HG03135 (cell line): ENCODE data around the gene CHAD.

Source experiments
- ATAC-seq: cut with Tn5 transposase; IDR thresholded peaks from one replicate; pipeline ENCODE4 v1.9.1; 2021; ENCODE audit warnings: mild to moderate bottlenecking, moderate library complexity; ENCODE audit not compliant: unreplicated experiment

The CHAD gene

DNA sequence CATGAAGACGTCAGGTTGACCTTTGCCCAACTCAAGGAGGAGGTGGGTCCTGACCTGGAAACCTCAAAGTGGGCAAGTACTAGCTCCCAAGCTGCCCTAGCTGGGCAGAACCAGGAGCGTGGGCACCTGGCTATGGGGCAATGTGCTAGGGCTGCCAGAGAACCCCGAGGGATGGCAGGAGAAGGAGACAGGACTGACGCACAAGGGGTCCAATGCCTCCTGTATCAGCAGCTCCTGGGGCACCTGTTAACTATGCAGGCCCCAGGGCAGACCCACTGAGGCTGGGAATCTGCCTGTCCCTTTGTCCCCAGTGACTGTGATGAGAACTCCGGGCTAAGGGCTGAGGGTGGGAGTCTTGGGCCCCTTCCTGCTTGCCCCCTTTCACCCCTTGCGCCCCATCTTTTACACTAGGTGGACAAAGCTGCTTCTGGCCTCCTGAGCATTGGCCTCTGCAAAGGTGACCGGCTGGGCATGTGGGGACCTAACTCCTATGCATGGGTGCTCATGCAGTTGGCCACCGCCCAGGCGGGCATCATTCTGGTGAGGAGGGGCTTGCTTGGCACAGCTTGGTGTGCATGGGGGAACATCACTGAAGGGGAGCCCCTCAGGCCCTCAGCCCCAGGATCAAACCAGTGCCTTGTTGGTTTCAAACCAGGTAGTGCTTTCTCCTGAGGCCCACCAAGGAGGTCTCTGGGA is 7.7 kb downstream of the CHAD start:
- no peak for ATAC-seq

- no peak for ATAC-seq
Observed at GRCh38 chr17:50459756-50460155, 8.9 kb downstream of the CHAD start.

GRCh38 chr17:50458701-50459676 is 9.7 kb downstream of the CHAD start:
- ATAC-seq, result no peak

DNA sequence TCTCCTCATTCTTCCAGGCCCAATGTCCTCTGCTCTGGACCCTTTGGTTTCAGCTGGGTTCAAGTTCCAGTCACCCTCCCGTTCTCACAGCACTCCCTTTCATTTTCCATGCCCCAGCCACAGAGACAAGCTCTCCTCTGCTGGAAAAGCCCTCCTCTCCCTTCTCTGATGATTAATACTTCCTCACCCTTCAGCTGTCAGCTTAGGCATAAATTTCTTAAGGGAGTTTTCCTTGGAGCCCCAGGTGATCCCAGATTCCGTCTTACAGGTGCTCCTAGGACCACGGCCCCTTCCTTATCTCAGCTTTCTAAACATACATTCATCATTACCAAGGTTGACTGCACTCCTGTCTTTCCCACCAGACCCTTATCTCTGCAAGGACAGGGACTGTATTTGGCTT is 10.4 kb downstream of the CHAD start:
- ATAC-seq, result no peak

- ATAC-seq, result no peak
Observed at GRCh38 chr17:50457621-50458020, 11.1 kb downstream of the CHAD start.

DNA sequence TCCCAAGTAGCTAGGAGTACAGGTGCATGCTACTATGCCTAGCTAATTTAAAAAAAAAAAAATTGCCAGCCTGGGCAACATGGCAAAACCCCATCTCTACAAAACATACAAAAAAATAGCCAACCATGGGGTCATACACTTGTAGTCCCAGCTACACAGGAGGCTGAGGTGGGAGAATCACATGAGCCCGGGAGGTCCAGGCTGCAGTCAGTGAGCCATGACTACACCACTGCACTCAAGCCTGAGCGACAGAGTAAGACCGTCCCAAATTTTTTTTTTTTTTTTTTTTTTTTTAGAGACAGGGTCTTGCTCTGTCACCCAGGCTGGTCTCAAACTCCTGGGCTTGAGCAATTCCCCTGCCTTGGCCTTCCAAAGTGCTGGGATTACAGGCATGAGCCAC is 14.8 kb downstream of the CHAD start:
- ATAC-seq, result no peak

DNA sequence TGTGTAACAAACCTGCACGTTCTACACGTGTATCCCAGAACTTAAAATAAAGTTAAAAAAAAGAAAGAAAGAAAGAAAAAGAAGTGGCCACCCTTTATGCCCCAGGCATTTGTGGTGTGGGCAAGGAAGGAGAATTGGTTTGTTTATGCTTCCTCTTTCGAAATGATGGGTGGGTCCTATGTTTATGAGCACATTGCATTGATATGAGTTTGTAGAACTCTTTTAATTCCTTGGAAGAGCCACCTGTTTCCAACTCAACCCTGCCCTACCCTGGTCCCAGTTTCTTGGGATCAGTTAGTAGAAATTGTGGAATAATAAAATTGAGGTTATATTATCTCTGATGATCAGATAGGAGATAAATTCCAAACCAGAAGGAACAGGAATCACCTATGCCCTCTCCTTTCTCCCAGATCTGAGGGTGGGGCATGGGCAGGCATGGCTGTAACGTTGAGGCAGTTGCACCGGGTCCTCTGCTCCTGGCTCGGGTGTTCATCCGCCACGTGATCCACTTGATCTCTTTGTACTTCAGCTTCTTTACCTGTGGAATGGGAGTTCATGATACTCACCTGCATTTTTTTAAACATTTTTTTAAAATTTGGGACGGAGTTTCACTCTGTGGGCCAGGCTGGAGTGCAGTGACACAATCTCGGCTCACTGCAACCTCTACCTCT is 15.9 kb downstream of the CHAD start:
- no peak for ATAC-seq

GRCh38 chr17:50451943-50452629 is 16.6 kb downstream of the CHAD start:
- no peak for ATAC-seq

GRCh38 chr17:50448643-50449042 is 20.0 kb downstream of the CHAD start:
- no peak for ATAC-seq

GRCh38 chr17:50447870-50448595 is 20.6 kb downstream of the CHAD start:
- ATAC-seq, result no peak

- no peak for ATAC-seq
Observed at GRCh38 chr17:50445730-50446325, 22.9 kb downstream of the CHAD start.

DNA sequence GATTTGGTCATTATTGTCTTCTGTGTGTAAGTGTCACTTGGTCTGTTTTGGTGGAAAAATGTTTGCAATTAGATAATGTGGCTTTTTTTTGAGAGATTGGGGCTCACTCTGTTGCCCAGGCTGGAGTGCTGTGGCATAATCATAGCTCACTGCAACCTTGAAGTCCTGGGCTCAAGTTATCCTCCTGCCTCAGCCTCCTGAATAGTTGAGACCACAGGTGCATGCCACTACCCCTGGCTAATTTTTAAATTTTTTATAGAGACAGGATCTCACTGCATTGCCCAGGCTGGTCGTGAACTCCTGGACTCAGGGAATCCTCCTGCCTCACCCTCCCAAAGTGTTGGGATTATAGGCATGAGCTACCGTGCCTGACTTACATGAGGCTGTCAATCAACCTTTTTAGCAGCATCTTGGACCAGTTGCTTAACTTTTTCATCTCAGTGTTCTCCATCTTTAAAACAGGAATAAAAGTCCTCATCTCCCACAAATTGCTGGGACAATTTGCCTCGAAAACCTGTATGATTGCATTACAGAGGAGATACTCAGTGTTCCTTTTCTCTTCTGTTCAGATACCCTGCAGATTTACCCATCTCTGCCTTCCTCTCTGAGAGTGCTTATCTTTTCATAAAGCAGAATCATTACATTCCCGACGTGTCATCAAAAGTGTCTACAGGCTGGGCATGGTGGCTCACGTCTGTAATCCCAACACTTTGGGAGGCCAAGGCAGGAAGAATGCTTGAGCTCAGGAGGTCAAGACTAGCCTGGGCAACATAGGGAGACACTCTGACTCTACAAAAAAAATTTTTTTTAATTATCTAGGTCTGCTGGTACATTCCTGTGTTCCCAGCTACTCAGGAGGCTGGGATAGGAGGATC is 23.6 kb downstream of the CHAD start:
- ATAC-seq, result no peak

DNA sequence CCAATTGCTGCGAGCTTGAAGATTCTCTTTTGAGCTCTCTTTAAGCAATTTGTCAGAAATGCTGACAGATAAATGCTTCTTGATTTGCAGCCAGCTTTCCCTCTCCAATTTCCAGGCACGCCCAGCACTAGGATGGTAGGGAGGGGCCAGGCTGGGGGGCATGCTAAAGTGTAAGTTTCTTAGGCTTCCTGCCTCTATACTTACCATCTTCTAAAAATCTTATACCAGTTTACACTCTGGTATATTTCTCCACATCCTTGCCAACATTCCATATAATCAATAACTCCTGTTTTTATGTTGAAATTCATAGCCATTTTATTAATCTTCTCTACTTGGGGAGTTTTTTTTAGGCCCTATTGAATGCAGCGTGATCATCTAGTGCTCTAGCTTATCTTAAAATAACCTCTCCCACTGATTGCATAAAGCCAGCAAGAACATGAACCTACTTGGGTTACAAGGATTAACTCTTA is 25.1 kb downstream of the CHAD start:
- ATAC-seq, result no peak

GRCh38 chr17:50440838-50441829 is 27.5 kb downstream of the CHAD start:
- no peak for ATAC-seq

GRCh38 chr17:50440172-50440837 is 28.4 kb downstream of the CHAD start:
- ATAC-seq, result no peak

DNA sequence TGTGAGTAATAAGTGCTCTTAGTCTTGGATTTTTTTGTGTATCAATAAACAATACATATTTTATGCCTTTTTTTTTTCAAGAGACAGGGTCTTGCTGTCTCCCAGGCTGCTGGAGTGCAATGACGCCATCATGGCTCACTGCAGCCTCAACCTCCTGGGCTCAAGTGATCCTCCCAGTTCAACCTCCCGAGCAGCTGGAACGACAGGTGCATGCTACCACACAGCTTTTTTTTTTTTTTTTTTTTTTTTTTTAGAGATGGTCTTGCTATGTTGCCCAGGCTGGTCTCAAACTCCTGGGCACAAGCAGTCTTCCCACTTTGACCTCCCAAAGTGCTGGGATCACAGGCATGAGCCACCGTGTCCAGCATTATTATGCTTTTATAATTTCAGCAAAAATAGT is 29.7 kb downstream of the CHAD start:
- ATAC-seq, result no peak

DNA sequence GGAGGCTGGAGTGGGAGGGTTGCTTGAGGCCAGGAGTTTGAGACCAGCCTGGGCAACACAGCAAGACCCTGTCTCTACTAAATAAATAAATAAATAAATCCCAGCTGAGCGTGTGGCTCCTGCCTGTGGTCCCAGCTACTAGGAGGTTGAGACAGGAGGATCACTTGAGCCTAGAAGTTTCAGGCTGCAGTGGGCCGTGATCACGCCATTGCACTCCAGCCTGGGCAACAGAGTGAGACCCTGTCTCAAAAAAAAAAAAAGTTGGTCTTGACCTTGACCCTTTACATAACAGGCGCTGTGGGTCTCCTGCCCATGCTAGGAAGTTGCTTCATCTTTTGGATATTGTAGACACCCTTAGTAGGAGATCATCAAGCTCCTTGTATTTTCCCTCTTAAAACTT is 31.3 kb downstream of the CHAD start:
- no peak for ATAC-seq
